Fibroblast of the conjunctiva (primary cell): Measurements from ENCODE around the gene TBC1D5.
"Not testable (repeated sequence)": the region's sequence is repeated elsewhere in the genome, so short reads cannot be mapped to it uniquely, and the experiment has no call there.

Experiments used
- DNase-seq: peaks from one replicate; pipeline ENCODE4 v3.0.0-alpha.2; 2010; ENCODE audit warnings: low read depth

The TBC1D5 gene

DNA sequence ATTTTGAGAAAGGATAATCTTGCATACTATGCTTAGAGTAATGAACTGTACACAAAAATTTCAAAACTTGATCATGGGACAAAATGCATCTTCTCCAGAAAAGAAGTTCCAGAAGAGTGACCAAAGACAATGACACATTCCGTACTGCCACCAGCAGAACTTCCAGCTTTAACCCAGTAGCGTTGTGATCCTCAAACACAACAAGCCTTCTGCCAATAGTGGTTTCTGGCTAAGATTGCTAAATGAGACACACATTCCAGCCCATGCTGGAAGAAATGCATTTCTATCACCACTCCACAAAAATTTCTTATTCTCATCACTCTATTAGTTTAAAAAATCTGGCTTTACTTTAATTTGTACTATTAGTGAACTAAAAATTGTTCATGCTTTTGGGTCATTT lies 334.9 kb downstream of the TBC1D5 start:
- no peak for DNase-seq

DNA sequence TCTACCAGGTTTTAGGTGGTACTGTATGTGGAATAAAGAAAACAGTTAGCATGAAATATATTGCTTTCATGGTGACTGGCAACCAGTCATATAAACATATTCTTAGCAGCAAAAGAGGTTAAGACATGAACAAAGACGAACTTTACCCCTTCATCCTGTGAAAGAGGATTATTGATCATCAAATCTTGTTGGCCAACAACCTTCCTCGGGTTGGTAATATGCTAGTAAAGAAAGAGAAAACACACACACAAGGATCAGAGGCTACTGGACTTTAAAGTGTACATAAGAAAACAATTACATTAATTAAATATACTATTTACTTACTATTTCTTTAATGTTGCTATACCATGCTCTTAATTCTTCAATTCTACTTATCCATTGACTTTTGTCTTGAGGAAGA lies 337.9 kb downstream of the TBC1D5 start:
- DNase-seq: no peak

DNA sequence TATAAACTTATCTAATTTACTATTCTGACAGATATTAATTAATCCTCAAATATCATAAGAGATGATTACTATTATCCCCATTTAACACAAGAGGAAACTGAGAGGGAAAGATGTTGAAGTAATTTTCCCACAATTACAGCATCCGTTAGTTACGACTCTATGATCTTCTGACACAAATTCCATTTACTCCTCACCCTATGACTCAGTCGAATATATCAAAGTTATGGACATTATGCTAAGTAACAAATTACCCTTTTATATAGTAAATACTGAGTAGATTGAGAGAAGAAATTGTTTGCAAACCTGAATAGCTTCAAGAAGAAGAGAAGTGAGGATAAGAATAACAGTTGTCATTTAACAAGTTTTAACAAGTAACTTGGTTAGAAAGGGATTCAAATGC lies 340.0 kb downstream of the TBC1D5 start:
- no peak for DNase-seq

DNA sequence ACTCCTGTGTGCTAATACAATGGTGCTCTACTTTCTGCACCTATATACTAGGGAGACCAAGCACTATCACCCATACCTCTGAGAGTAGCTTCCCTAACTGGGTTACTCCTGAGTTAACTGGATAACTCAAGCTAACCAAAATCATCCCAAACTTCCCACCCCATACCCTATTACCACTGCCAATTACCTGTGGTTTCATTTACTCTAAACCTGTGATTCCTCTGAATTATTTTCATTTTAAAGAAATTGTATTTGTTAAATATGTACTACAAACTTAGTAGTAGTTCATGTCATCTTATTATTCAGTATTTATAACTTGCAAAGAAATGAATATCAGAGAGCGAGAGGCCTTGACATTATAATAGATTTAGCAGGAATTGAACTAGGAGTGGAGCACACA lies 340.5 kb downstream of the TBC1D5 start:
- no peak for DNase-seq

DNA sequence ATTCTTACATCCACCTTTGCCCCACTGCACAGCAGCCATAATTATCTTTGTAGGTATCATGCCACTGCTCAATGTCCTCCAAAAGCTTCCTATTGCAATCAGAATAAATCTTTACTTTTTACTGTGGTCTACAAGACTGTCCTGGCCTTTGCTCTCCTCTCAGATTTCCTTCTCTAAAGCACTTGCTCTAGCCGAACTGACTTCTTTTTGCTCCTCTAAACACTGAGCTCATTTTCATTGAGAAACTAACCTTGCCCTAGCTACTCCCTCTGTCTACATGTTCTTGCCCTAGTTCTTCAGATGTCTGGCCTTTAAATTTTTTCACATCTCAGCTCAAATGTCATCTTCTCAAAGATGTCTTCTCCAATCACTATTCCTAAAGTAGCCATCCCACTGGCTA lies 342.8 kb downstream of the TBC1D5 start:
- no peak for DNase-seq

DNA sequence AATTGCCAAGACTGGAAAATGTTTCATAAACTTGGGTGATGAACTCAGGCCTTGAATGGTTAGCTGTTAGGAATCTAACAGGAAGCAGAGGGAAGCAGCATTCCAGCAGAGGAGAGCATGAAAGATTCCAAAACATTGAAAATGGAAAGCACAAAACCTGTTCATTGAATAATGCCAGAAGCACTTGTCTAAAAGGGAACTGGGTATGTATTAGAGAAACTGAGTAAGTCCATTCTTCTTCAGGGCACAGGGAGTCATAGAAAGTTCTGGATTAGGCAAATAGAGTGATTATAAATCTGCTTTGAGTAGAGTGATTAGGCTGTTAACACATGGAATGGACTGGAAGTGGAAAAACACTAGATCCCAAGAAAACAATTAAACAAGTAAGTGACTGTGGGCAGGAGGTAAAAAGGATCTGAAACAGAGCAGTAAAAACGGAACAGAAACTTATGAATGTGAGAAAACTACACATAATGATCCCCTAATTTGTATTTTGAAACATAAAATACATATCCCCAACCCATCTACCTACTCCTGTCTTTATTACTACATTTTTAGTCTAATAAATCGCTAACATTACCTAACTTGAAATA lies 343.4 kb downstream of the TBC1D5 start:
- DNase-seq: no peak

DNA sequence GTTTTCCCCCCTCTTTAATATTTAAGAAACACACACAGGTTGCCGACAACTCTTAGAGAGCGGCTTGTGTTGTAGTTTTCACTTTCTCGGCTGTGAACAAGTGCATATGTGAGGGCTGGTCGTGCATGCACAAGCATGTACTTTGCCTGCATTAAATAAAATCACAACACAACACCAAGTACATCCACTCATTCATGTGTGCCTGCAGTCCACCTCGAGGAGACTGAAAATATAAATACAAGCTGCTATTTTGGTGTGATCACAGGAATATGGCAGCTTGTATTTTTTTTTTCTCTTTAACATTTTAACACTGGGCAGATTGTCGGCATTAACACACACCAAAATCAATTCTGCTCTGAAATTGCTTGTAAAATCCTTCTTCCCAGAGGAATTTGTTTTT lies 346.4 kb downstream of the TBC1D5 start:
- no peak for DNase-seq

DNA sequence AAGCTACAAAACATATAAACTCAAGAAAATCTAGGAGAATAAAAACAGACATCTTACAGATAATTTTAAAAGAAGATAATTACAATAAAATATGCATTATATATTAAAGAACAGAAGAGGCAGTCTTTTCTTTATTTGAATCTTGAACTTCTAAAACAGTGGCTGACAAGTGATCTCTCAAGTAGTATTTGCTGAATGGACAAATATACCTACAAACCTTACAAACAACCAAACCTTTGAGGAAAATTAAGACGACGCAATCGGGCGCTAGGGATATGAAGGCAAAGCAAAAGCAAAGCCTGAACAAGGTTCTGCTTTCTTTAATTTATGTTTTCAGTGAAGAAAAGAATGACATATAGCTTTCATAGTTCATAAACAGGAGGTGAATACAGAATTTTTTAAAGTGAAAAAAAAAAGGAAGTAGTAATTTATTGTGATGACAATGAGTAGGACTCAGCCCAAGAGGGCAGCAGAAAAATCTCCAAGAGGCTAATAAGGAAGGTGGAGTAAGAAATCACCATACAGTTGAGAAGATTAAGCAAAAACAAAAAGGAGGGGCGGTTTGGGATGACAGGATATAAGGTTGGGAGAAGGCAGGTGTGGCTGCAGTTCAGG lies 347.8 kb downstream of the TBC1D5 start:
- DNase-seq: no peak

DNA sequence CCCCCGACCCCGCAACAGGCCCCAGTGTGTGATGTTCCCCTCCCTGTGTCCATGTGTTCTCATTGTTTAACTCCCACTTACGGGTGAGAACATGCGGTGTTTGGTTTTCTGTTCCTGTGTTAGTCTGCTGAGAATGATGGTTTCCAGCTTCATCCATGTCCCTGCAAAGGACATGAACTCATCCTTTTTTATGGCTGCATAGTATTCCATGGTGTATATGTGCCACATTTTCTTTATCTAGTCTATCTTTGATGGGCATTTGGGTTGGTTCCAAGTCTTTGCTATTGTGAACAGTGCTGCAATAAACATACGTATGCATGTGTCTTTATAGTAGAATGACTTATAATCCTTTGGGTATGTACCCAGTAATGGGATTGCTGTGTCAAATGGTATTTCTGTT lies 349.9 kb downstream of the TBC1D5 start:
- DNase-seq: not testable (repeated sequence)

DNA sequence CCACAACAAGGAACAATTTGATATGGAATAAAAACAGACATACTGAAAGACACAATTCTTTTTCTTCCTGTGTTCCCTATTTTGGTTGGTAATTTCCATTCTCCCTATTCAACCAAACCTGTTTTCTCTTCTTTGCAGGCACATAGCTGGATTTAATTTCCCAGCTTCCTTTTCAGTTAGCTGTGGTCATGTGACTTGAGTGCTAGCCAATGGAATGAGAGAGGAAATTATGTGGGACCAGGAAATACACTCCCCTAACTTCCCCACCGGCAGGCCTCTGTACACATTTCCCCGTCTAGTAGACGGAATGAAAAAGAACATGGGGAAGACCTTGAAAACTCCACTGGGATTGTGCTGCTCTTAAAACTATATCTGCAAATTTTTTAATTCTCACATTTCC lies 351.6 kb downstream of the TBC1D5 start:
- no peak for DNase-seq

DNA sequence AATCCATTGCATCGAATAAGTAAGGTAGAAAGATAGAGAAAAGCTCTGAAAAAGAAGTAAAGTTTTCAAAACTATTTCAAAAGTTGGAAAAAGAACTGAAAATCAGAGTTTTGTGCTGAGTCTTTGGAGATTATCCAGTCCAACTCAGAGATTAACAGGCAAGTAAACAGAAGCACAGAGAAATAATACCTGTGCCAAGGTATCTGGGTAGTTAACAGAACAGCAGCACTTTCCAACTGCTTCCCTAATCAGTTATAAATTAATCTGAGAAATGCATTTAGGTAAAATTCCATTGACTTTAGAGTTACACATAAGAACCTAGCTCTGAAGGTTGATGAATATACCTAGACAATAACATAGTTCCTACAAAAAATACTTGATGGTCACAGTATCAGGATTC lies 355.3 kb downstream of the TBC1D5 start:
- DNase-seq: no peak

DNA sequence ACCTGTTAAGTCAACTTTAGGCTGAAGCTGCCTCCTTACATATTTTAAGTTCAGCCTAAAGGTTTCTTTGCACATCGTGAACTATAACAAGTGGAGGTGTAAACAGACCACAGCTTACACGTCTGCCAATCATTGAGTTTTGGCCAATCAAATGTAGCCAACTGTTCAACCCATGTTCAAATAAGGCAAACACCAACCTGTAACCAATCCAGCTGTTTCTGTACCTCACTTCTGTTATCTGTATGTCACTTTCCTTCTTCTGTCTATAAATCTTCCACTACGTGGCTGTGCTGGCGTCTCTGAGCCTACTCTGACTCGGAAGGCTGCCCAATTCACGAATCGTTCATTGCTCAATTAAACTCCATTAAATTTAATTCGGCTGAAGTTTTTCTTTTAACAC lies 356.0 kb downstream of the TBC1D5 start:
- DNase-seq: no peak

DNA sequence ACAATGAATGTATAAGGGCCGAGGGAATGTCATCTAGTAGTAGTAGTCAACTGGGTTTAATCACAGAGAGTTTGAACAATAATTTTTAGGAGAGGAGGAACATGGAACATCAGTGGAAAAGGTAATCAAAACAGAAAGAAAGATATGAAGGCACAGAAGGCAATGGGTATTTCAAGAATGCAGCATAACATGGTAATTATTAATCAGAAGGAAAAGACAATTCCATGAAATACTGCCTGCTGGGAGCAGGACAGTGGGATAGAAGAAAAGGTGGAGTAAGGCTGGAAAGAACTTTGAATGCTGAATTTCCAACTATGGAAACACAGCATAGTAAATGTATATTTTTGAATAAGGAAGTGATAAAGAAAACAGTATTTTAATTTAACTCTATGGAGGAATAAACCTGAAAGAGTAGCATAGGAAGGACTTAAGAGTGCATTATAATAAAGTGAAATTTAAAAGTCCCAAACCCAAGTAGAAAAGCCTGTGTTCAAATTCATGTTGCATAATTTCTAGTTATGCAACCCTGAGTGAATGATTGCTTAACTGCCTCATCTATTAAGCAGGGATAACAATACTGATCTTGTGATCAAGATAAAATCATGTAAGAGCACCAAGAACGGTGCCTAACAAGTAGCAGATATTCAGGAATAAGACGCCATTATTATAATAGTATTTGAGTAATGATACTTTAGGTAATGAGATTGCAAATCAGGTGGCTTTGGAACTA lies 357.7 kb downstream of the TBC1D5 start:
- DNase-seq: no peak

DNA sequence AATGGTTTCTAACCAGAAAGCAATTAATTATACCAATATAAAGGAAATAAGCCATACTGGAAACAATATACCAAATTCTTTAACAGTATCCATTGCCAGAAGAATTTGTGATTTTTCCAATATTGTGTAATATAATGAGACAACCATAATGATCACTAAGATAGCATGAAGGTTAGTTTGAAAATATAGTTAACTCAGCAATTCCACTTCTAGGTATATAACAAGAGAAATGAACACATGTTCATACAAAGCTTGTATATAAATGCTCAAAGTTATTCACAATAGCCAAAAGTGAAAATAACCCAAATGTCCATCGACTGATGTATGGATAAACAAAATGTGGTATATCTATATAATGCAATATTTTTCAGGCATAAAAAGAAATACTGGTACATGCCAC lies 369.1 kb downstream of the TBC1D5 start:
- DNase-seq: no peak

DNA sequence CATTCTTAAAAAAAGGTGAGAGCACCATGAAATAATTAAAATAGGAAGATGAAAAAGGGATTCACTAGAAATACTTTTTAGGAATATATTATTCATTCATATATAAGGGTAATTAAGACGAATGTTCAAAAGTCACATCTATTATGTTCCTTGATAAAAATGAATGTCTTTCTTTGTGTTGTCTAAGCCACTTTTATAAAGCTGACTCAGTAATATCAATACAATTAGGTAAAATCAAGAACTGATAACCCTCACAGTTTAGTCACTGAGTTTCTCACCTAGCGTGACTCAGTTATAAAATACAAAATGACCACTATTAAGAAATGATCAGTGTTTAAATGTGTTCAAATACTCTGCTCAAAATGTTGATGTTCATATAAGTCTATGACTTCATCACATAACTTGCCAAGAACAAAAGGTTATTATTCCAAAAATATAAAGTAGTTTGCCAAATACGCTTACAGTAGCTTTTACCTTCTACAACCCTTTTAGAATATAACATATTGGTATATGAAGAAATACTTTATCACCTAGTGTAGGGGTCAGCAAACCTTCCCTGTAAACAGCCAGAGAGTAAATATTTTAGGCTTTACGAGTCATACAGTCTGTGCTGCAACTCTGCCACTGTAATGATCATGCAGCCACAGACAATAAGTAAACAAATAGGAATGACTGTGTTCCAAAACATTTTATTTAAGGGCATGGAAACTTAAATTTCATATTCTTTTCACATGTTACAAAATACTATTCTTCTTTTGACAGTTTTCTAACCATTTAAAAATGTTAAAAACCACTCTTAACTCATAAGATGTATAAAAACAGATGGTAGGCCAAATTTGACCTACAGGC lies 369.8 kb downstream of the TBC1D5 start:
- DNase-seq: no peak

DNA sequence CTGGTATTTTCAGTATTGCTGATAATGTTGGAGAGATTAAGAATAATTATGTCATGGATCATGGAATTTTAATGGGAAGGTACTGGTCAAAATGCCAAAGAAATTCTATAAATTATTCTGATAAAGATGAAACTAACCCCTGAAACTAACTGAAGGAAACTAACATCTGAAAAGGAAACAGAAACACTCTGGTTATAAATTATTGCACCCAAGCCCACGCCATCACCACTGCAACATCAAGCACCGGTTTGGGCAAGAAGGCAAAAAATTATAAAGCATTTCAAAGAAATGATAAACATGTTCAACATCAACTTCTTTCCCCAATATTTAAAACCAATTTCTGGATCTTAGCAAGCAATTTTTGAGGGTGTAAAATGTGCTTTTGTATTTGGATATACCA lies 372.5 kb downstream of the TBC1D5 start:
- DNase-seq: no peak

DNA sequence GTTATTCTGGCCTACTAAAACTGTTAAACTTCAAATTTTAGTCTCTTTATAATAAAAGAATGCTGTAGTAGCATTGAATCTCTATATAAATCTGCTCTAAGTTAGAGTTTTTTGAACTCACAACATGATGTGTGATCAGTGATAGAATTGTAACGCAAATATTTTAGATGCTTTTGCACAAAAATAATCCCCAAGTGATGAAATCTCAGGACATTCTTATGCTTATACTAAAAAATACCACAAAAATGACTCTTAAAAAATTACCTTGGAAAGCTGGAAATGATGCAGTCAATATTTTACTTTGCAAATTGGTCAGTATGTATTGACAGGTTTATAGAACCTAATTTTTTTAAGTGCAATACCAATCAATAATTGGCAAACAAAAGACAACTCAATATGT lies 375.3 kb downstream of the TBC1D5 start:
- DNase-seq: no peak

DNA sequence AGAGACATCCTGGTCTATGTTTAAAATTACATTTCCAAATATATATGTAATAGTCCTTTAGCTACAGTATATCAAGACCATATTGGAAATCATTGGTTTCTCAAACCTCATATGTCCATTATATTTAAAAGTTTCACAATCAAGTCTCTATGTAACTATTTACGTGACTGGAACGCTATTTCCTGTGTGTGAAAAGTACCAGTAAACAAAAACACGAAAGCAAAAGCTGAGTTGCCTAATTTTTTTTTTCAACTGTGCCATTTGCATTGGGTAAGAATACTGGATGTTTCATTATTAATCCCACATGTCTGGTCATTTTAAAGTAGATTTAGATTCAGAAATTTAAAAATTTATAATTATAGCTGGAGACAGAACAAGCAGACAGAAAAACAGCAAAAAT lies 381.4 kb downstream of the TBC1D5 start:
- no peak for DNase-seq

DNA sequence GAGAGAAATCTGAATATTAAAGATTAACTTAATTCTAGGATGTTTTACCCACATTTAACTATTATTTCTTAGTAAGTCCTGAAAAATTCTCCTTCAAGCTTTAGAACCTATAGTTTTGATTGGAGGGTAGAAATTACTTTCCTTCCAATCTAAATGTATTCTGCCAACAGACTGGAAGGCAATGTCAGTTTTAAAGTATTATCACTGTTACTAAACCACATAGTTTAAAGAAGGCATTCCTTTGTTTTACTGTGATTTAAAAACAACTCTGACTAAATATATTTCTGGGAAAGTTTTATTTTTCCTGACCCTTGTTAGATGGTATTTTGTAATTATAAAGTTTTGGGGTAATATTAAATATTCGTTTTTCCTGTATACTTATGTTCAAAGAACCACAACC lies 382.5 kb downstream of the TBC1D5 start:
- DNase-seq: no peak

DNA sequence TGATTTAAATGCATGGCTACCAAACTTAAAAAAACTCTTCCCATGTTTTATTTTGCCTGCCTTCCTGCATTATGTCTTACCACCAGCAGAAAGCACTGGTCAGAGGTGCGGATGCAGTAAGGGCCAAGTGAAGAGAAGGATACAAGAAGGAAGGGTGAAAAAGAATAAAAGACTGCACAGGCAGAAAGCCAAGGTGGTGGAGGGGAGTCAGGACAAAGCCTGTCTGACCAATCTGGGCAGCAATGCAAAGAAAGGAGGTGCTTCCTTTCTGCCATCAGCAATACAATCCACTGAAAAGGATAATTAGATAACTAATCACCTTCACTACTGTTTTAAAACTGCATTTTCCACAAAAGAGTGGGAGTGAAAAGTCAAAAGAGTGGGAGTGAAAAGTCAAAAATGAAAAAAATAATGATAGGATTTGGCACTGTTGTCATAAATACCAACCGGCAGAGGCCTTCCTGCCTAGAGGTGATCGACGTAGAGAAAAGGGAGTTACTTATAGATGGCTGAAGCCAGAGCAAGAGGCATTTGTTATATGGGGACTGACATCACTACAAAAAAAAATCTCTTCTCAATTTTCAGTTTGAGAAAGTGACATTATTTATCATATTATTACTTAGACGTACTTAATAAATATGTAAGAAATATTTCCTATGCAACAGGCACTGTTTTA lies 385.3 kb downstream of the TBC1D5 start:
- DNase-seq: no peak

DNA sequence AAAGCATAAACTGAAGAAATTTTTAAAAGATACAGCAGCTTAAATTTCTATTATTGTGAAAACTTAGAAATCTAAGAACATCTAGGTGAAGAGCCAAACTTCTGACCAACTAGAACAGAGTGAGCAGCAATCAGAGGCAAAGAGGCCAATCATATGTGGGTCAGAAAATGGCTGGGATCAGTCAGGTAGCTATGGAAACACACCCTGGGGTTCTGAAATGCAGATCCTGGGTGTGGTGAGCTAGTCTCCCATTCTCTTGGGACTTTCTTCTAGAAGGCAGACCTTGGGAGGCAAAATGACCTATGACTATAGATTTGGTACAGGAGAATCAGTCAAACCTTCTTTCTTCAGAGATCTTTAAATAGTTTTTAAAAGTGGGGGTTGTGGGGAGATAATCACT lies 385.8 kb downstream of the TBC1D5 start:
- DNase-seq: no peak

DNA sequence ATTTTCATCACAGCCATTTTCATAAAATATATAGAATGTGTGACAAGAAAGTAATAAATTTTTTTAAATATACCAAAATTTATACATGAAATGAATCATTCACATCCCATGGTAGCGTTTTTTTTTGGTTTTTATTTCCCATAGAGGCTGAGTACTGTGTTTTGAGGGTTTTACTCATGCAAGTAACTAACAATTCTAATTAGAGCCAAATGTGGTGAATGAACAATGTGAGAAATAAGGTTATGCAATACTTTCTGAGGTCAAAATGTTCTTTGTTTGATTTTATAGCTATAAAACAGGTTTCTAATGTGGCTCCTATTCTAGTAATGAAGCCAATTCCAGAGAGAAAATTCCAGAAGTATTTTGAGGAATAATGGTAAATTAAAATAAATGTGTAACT lies 386.8 kb downstream of the TBC1D5 start:
- peak; percentile 16 for DNase-seq
